H9 (cell line): Measurements from ENCODE around the gene CDK10. TPM values are rescaled to one million over a fixed set of nuclear protein-coding genes. Genes with fewer than 3 reads are reported as not detected.

ENCODE experiments used
- DNase-seq: peaks from one replicate; pipeline ENCODE4 v3.0.0-alpha.2; 2017
- H2AFZ ChIP-seq: one replicate; pipeline ENCODE4 v1.6.1; 2013; ENCODE audit warnings: mild to moderate bottlenecking, low read length, control low read depth, moderate library complexity
- H2AK5ac ChIP-seq: 2 replicates; pipeline ENCODE4 v1.6.1; 2013; ENCODE audit warnings: low read length, control low read depth, mixed read lengths; ENCODE audit not compliant: insufficient read length
- H2BK120ac ChIP-seq: one replicate; pipeline ENCODE4 v1.6.1; 2013; ENCODE audit warnings: low read depth, mild to moderate bottlenecking, low read length, control low read depth, inconsistent platforms; ENCODE audit not compliant: poor library complexity, severe bottlenecking
- H2BK12ac ChIP-seq: 2 replicates; pipeline ENCODE4 v1.6.1; 2013; ENCODE audit warnings: low read length, control low read depth, mixed read lengths, low read depth; ENCODE audit not compliant: insufficient read length
- H2BK15ac ChIP-seq: 2 replicates; pipeline ENCODE4 v1.6.1; 2013; ENCODE audit warnings: low read depth, low read length, control low read depth
- H2BK20ac ChIP-seq: one replicate; pipeline ENCODE4 v1.6.1; 2013; ENCODE audit warnings: low read depth, mild to moderate bottlenecking, low read length, control low read depth, inconsistent platforms; ENCODE audit not compliant: poor library complexity, severe bottlenecking
- H2BK5ac ChIP-seq: 2 replicates; pipeline ENCODE4 v1.6.1; 2013; ENCODE audit warnings: low read length, control low read depth, mixed read lengths; ENCODE audit not compliant: insufficient read length
- H3K14ac ChIP-seq: 2 replicates; pipeline ENCODE4 v1.6.1; 2013; ENCODE audit warnings: low read length, control low read depth; ENCODE audit not compliant: insufficient read depth
- H3K18ac ChIP-seq: 2 replicates; pipeline ENCODE4 v1.6.1; 2013; ENCODE audit warnings: low read depth, mild to moderate bottlenecking, mixed read lengths, low read length, control low read depth; ENCODE audit not compliant: insufficient read length
- H3K23ac ChIP-seq: 2 replicates; pipeline ENCODE4 v1.6.1; 2013; ENCODE audit warnings: low read length, control low read depth, mixed read lengths, low read depth; ENCODE audit not compliant: insufficient read length
- H3K23me2 ChIP-seq: 2 replicates; pipeline ENCODE4 v1.6.1; 2013; ENCODE audit warnings: low read depth, mild to moderate bottlenecking, mixed read lengths, low read length, control low read depth; ENCODE audit not compliant: insufficient read length, poor library complexity, severe bottlenecking
- H3K27ac ChIP-seq: 2 replicates; pipeline ENCODE4 v1.5.1; 2013; ENCODE audit warnings: low read length, control low read depth, mixed read lengths, low read depth; ENCODE audit not compliant: insufficient read length
- H3K27me3 ChIP-seq: 2 replicates; pipeline ENCODE4 v1.6.1; 2013; ENCODE audit warnings: low read length, control low read depth, inconsistent platforms; ENCODE audit not compliant: insufficient read depth
- H3K4ac ChIP-seq: 2 replicates; pipeline ENCODE4 v1.6.1; 2013; ENCODE audit warnings: low read depth, mild to moderate bottlenecking, control low read depth, inconsistent platforms, low read length, moderate library complexity
- H3K4me1 ChIP-seq: 2 replicates; pipeline ENCODE4 v1.6.1; 2013; ENCODE audit warnings: low read length, control low read depth, inconsistent platforms; ENCODE audit not compliant: insufficient read depth
- H3K4me2 ChIP-seq: 2 replicates; pipeline ENCODE4 v1.6.1; 2013; ENCODE audit warnings: low read length, control low read depth, mixed read lengths; ENCODE audit not compliant: insufficient read length, insufficient read depth
- H3K56ac ChIP-seq: 2 replicates; pipeline ENCODE4 v1.6.1; 2013; ENCODE audit warnings: low read depth, mild to moderate bottlenecking, mixed read lengths, low read length, control low read depth; ENCODE audit not compliant: insufficient read length
- H3K79me1 ChIP-seq: 2 replicates; pipeline ENCODE4 v1.6.1; 2013; ENCODE audit warnings: low read depth, mild to moderate bottlenecking, moderate library complexity, low read length, control low read depth, inconsistent platforms; ENCODE audit not compliant: insufficient read depth, poor library complexity, severe bottlenecking
- H3K79me2 ChIP-seq: 2 replicates; pipeline ENCODE4 v1.6.1; 2013; ENCODE audit warnings: low read length, control low read depth, inconsistent platforms; ENCODE audit not compliant: insufficient read depth
- H3K9ac ChIP-seq: 2 replicates; pipeline ENCODE4 v1.6.1; 2013; ENCODE audit warnings: low read length, control low read depth, mixed read lengths; ENCODE audit not compliant: insufficient read length; ENCODE audit errors: extremely low read depth
- H3K9me3 ChIP-seq: one replicate; pipeline ENCODE4 v1.6.1; 2013; ENCODE audit warnings: low read depth, low read length, inconsistent platforms; ENCODE audit not compliant: control insufficient read depth
- H3T11ph ChIP-seq: one replicate; pipeline ENCODE4 v1.6.1; 2013; ENCODE audit warnings: mild to moderate bottlenecking, low read length, control low read depth, inconsistent platforms
- H4K20me1 ChIP-seq: one replicate; pipeline ENCODE4 v1.6.1; 2013; ENCODE audit not compliant: control insufficient read depth, insufficient read length, insufficient read depth
- H4K5ac ChIP-seq: 2 replicates; pipeline ENCODE4 v1.6.1; 2013; ENCODE audit warnings: low read depth, mild to moderate bottlenecking, mixed read lengths, low read length, control low read depth; ENCODE audit not compliant: insufficient read length
- H4K8ac ChIP-seq: replicated peaks from 2 replicates; pipeline ENCODE4 v1.6.1; 2013; ENCODE audit warnings: low read length, control low read depth, mixed read lengths, low read depth; ENCODE audit not compliant: insufficient read length
- H4K91ac ChIP-seq: 2 replicates; pipeline ENCODE4 v1.6.1; 2013; ENCODE audit warnings: low read depth, mild to moderate bottlenecking, moderate library complexity, mixed read lengths, low read length, control low read depth; ENCODE audit not compliant: insufficient read length
- H3K27ac Mint-ChIP-seq, 3 experiments: 2 replicates in 2 of 3; 3 replicates in 1 of 3; pipeline ENCODE4 v1.8.0; 2020 to 2021; ENCODE audit warnings: mixed read lengths in 3 of 3, mild to moderate bottlenecking in 1 of 3, moderate library complexity in 1 of 3
- H3K27me3 Mint-ChIP-seq: 2 replicates; pipeline ENCODE4 v1.8.0; 2021; ENCODE audit warnings: low read depth, mild to moderate bottlenecking, moderate library complexity, mixed read lengths
- H3K36me3 Mint-ChIP-seq, 3 experiments: 2 replicates in 2 of 3; 3 replicates in 1 of 3; pipeline ENCODE4 v1.8.0; 2020 to 2021; ENCODE audit warnings: low read depth in 3 of 3, mixed read lengths in 3 of 3; ENCODE audit not compliant: insufficient read depth in 1 of 3
- H3K4me1 Mint-ChIP-seq, 2 experiments: 2 replicates each; pipeline ENCODE4 v1.8.0; 2020; ENCODE audit warnings: mixed read lengths in 2 of 2
- H3K4me3 Mint-ChIP-seq, 2 experiments: 2 replicates in 1 of 2; 3 replicates in 1 of 2; pipeline ENCODE4 v1.8.0; 2020 to 2021; ENCODE audit warnings: mild to moderate bottlenecking in 2 of 2, mixed read lengths in 2 of 2, moderate library complexity in 1 of 2
- H3K9me3 Mint-ChIP-seq, 2 experiments: 2 replicates in 1 of 2; 3 replicates in 1 of 2; pipeline ENCODE4 v1.8.0; 2020; ENCODE audit warnings: mild to moderate bottlenecking in 2 of 2, mixed read lengths in 2 of 2, moderate library complexity in 1 of 2
- WGBS: extraction: QIAGEN DNeasy Blood & Tissue Kit; methylation state at CpG from one replicate; pipeline ENCODE4 v1.1.7; 2013; ENCODE audit warnings: missing lambda C conversion rate, low lambda C conversion rate, mixed read lengths; ENCODE audit not compliant: insufficient read length; ENCODE audit errors: extremely low coverage; 5-methylcytosine and 5-hydroxymethylcytosine counted together
- total RNA-seq: library from RNA; stranded (reverse); gene quantifications from 2 replicates; pipeline ENCODE4 v1.2.1, GENCODE V29; 2021
- TF ChIP-seq, protein P1 (sequence below): fragments of 200-600 bp; sonication (generic); conservative IDR thresholded peaks from 3 replicates; pipeline ENCODE4 v1.8.0; 2021; ENCODE audit warnings: antibody characterized with exemption, mild to moderate bottlenecking

CDK10 gene
- total RNA-seq, 1 experiment from 2014 or later = 77.1 TPM

DNA sequence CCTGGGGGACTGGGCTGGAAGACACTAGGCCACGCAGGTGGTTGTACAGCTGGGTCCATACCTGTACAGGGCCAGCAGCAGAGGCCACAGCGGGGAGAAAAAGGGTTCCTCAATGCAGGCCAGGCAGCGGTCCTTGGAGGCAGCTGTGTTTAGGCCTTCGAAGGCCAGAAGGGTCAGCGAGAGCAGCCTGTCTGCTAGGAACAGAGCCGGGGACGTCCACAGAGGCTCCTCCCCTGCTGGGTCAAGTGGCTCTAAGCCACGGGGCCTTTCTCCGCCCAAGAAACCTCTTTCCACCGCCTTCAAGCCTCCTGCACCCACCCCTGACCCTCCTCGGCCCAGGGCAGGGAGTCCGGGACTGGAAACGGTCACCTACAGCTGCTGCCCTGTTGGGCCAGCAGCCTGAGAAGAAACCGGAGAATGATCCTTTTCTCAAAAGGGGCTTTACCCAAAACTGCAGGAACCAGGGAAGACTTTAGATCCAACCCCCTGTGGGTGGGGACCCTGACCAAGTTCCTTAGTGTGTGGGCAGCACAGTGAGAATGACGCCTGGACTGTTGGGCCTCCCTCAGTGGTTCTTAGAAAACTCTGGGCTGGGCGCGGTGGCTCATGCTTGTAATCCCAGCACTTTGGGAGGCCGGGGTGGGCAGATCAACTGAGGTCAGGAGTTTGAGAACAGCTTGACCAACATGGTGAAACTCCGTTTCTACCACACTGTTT is 23.4 kb downstream of the CDK10 start:
- H2BK12ac ChIP-seq = no peak overlapping the region
- no peak overlapping the region for H3K4me2 ChIP-seq

More for the DNA sequence above, 23.4 kb downstream of the CDK10 start:
- WGBS = no CpG with 5 or more reads among the region's 19 CpGs
- Histone ChIP-seq H3K56ac (no peak overlapping the region), H3T11ph (no peak overlapping the region), H4K5ac (no peak overlapping the region), H3K79me2 (no peaks in the 10 kb centered on the region), H4K20me1 (no peaks in the 10 kb centered on the region), H3K14ac (no peak overlapping the region), H2AFZ (no peak overlapping the region), H3K79me1 (no peaks in the 10 kb centered on the region), H4K91ac (no peak overlapping the region), H3K23me2 (peaks cover 11% of the 10 kb centered on the region), H2BK5ac (no peak overlapping the region), H2BK15ac (no peak overlapping the region), H3K18ac (no peak overlapping the region), H3K27ac (no peak overlapping the region), H3K27me3 (no peaks in the 10 kb centered on the region), H3K9me3 (no peaks in the 10 kb centered on the region), H3K4me1 (no peaks in the 10 kb centered on the region), H2BK120ac (no peak overlapping the region), H3K23ac (no peak overlapping the region), H2AK5ac (no peak overlapping the region), H3K4ac (no peak overlapping the region), H2BK20ac (no peak overlapping the region), H4K8ac (no peak overlapping the region), H3K9ac (no peak overlapping the region)
- peaks cover 7 to 17% (median 10%) of the 10 kb centered on the region in 3 experiments; a peak in 6 of 7 replicates for H3K36me3 Mint-ChIP-seq
- DNase-seq = no peak
- peaks cover 13 to 18% of the 10 kb centered on the region in 2 experiments for H3K4me1 Mint-ChIP-seq
- no peaks in the 10 kb centered on the region; a peak in 1 of 5 replicates for H3K9me3 Mint-ChIP-seq
- no peak overlapping the region; a peak in 1 of 7 replicates for H3K27ac Mint-ChIP-seq
- H3K4me3 Mint-ChIP-seq = peak overlapping the region in 1 of 2 experiments; percentile 59; a peak in 3 of 5 replicates
- TF ChIP-seq, protein P1, sequence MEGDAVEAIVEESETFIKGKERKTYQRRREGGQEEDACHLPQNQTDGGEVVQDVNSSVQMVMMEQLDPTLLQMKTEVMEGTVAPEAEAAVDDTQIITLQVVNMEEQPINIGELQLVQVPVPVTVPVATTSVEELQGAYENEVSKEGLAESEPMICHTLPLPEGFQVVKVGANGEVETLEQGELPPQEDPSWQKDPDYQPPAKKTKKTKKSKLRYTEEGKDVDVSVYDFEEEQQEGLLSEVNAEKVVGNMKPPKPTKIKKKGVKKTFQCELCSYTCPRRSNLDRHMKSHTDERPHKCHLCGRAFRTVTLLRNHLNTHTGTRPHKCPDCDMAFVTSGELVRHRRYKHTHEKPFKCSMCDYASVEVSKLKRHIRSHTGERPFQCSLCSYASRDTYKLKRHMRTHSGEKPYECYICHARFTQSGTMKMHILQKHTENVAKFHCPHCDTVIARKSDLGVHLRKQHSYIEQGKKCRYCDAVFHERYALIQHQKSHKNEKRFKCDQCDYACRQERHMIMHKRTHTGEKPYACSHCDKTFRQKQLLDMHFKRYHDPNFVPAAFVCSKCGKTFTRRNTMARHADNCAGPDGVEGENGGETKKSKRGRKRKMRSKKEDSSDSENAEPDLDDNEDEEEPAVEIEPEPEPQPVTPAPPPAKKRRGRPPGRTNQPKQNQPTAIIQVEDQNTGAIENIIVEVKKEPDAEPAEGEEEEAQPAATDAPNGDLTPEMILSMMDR = no peak
- peaks cover 18% of the 10 kb centered on the region for H3K27me3 Mint-ChIP-seq
